ENCODE results near the gene MACROD2. TPM values are rescaled to one million over a fixed set of nuclear protein-coding genes. Genes with fewer than 3 reads are reported as not detected.

The MACROD2 gene
- total and polyA plus RNA-seq, 2 donors (not counting 1 experiment from before 2014, with no cell fraction given) = 5.3 to 6.7 TPM

GRCh38 chr20:15600565-15600964 is 1605.2 kb downstream of the MACROD2 start:
- ATAC-seq (ENCODE audit: low read depth) (no peak), DNase-seq (no peak)
- no peaks in the 10 kb centered on the region for H3K79me2 ChIP-seq (ENCODE audit: control insufficient read depth, insufficient read depth, low read length)
- no peaks in the 10 kb centered on the region for H3K4me1 ChIP-seq (ENCODE audit: control insufficient read depth in 2 of 2, insufficient read depth in 2 of 2, low read length in 2 of 2)
- TF ChIP-seq EZH2 (IDR thresholded peaks at IDR 0.05; ENCODE audit: borderline replicate concordance, insufficient read depth, low read depth, low read length, poor library complexity, severe bottlenecking) = no peak
- no peak for TF ChIP-seq CTCF (IDR thresholded peaks at IDR 0.05)
- 83% methylated on average over 1 of the region's 2 CpGs for WGBS (ENCODE audit: insufficient coverage)
- no peak overlapping the region for H3K4me3 ChIP-seq (ENCODE audit: control extremely low read depth in 1 of 5, extremely low read depth in 1 of 5, insufficient read depth in 1 of 5, low read depth in 2 of 5, low read length in 4 of 5)
- H3K9ac ChIP-seq (ENCODE audit: low read length) = no peak overlapping the region
- H4K20me1 ChIP-seq (ENCODE audit: control insufficient read depth, insufficient read depth, low read length, poor library complexity, severe bottlenecking) = no peaks in the 10 kb centered on the region
- H3K9me3 ChIP-seq (ENCODE audit: control extremely low read depth in 1 of 3, control insufficient read depth in 2 of 3, insufficient read depth in 1 of 3, low read length in 2 of 3) = no peaks in the 10 kb centered on the region
- ChIA-PET POLR2A (interaction anchor here (0.6 kb wide), 1 partner anchor 313 kb away, joined by 3 read pairs; no protein-coding TSS in a partner anchor), CTCF (no interaction called here)
- Mint-ChIP-seq H3K27me3 (no peaks in the 10 kb centered on the region), H3K27ac (no peak overlapping the region), H3K9me3 (ENCODE audit: insufficient read depth) (no peaks in the 10 kb centered on the region), H3K4me3 (no peak overlapping the region), H3K4me1 (no peaks in the 10 kb centered on the region)
- H3K4me2 ChIP-seq (replicated peaks; ENCODE audit: low read depth, low read length, poor library complexity, severe bottlenecking) = no peak overlapping the region
- no peak overlapping the region for H2AFZ ChIP-seq (ENCODE audit: insufficient read depth, low read depth, low read length, poor library complexity, severe bottlenecking)
- no peaks in the 10 kb centered on the region for H3K27me3 ChIP-seq (replicated peaks in 1 of 4; ENCODE audit: control extremely low read depth in 1 of 4, control insufficient read depth in 3 of 4, insufficient read depth in 4 of 4, low read length in 3 of 4)
- H3K36me3 ChIP-seq (replicated peaks in 1 of 2; ENCODE audit: control extremely low read depth in 1 of 2, control insufficient read depth in 1 of 2, extremely low read depth in 1 of 2, insufficient read depth in 2 of 2, low read length in 1 of 2) = no peaks in the 10 kb centered on the region
- intact Hi-C loops (cut with micrococcal nuclease) = no loop called here
- no peak overlapping the region for H3K27ac ChIP-seq (ENCODE audit: low read length in 2 of 2)

- TF ChIP-seq EZH2 (IDR thresholded peaks at IDR 0.05; ENCODE audit: borderline replicate concordance, insufficient read depth, low read depth, low read length, poor library complexity, severe bottlenecking) = no peak
- TF ChIP-seq CTCF (IDR thresholded peaks at IDR 0.05) = no peak
- ChIA-PET CTCF (interaction anchor here (0.9 kb wide), 1 partner anchor 11 kb away, joined by 3 read pairs; no protein-coding TSS in a partner anchor), POLR2A (no interaction called here)
- Histone ChIP-seq H3K79me2 (ENCODE audit: control insufficient read depth, insufficient read depth, low read length) (no peaks in the 10 kb centered on the region), H3K36me3 (replicated peaks in 1 of 2; ENCODE audit: control extremely low read depth in 1 of 2, control insufficient read depth in 1 of 2, extremely low read depth in 1 of 2, insufficient read depth in 2 of 2, low read length in 1 of 2) (no peaks in the 10 kb centered on the region), H3K4me2 (replicated peaks; ENCODE audit: low read depth, low read length, poor library complexity, severe bottlenecking) (no peak overlapping the region), H2AFZ (ENCODE audit: insufficient read depth, low read depth, low read length, poor library complexity, severe bottlenecking) (no peak overlapping the region), H3K9me3 (ENCODE audit: control extremely low read depth in 1 of 3, control insufficient read depth in 2 of 3, insufficient read depth in 1 of 3, low read length in 2 of 3) (no peaks in the 10 kb centered on the region), H3K27ac (ENCODE audit: low read length in 2 of 2) (no peak overlapping the region), H3K27me3 (replicated peaks in 1 of 4; ENCODE audit: control extremely low read depth in 1 of 4, control insufficient read depth in 3 of 4, insufficient read depth in 4 of 4, low read length in 3 of 4) (no peaks in the 10 kb centered on the region), H3K4me1 (ENCODE audit: control insufficient read depth in 2 of 2, insufficient read depth in 2 of 2, low read length in 2 of 2) (no peaks in the 10 kb centered on the region), H3K9ac (ENCODE audit: low read length) (no peak overlapping the region), H3K4me3 (ENCODE audit: control extremely low read depth in 1 of 5, extremely low read depth in 1 of 5, insufficient read depth in 1 of 5, low read depth in 2 of 5, low read length in 4 of 5) (no peak overlapping the region), H4K20me1 (ENCODE audit: control insufficient read depth, insufficient read depth, low read length, poor library complexity, severe bottlenecking) (no peaks in the 10 kb centered on the region)
- no peaks in the 10 kb centered on the region for H3K27me3 Mint-ChIP-seq
- H3K27ac Mint-ChIP-seq = no peak overlapping the region
- intact Hi-C loops (cut with micrococcal nuclease) = no loop called here
- no peak for DNase-seq
- no peak overlapping the region for H3K4me3 Mint-ChIP-seq
- no peak for ATAC-seq (ENCODE audit: low read depth)
- H3K9me3 Mint-ChIP-seq (ENCODE audit: insufficient read depth) = no peaks in the 10 kb centered on the region
- no peaks in the 10 kb centered on the region for H3K4me1 Mint-ChIP-seq
Observed at GRCh38 chr20:15603506-15603905, 1608.2 kb downstream of the MACROD2 start.
